Muscle layer of duodenum (tissue), 2 donors: Measurements from ENCODE around the gene RNF144A.

Experiments used
- H3K27ac ChIP-seq: one replicate; pipeline ENCODE4 v1.7.0; 2013; ENCODE audit warnings: mild to moderate bottlenecking, low read length
- H3K27me3 ChIP-seq: one replicate; pipeline ENCODE4 v1.7.0; 2013; ENCODE audit warnings: low read depth, mild to moderate bottlenecking, control low read depth, low read length
- H3K36me3 ChIP-seq, 2 donors: one replicate each; pipeline ENCODE4 v1.7.0; 2013; ENCODE audit warnings: low read length in 2 of 2, control low read depth in 1 of 2, mild to moderate bottlenecking in 1 of 2; ENCODE audit not compliant: insufficient read depth in 2 of 2, control insufficient read depth in 1 of 2
- H3K4me1 ChIP-seq, 2 donors: one replicate each; pipeline ENCODE4 v1.7.0; 2013; ENCODE audit warnings: low read length in 2 of 2, mild to moderate bottlenecking in 2 of 2, control low read depth in 1 of 2, moderate library complexity in 1 of 2; ENCODE audit not compliant: insufficient read depth in 2 of 2, control insufficient read depth in 1 of 2
- H3K4me3 ChIP-seq, 2 donors: one replicate each; pipeline ENCODE4 v1.7.0; 2013; ENCODE audit warnings: low read length in 2 of 2, low read depth in 1 of 2, mild to moderate bottlenecking in 1 of 2
- H3K9me3 ChIP-seq, 2 donors: one replicate each; pipeline ENCODE4 v1.7.0; 2013; ENCODE audit warnings: low read length in 2 of 2, control low read depth in 1 of 2, mild to moderate bottlenecking in 1 of 2; ENCODE audit not compliant: control insufficient read depth in 1 of 2
- donor health status: healthy.

RNF144A gene

GRCh38 chr2:7019191-7019590 is 102.0 kb downstream of the RNF144A start:
- Histone ChIP-seq H3K27me3 (no peaks in the 10 kb centered on the region), H3K4me3 (no peak overlapping the region), H3K4me1 (peaks cover 0 to 34% of the 10 kb centered on the region in 2 donors), H3K9me3 (no peaks in the 10 kb centered on the region), H3K27ac (no peak overlapping the region), H3K36me3 (no peaks in the 10 kb centered on the region)

GRCh38 chr2:7020059-7020458 is 102.8 kb downstream of the RNF144A start:
- Histone ChIP-seq H3K4me1 (peaks cover 0 to 28% of the 10 kb centered on the region in 2 donors), H3K27ac (no peak overlapping the region), H3K9me3 (no peaks in the 10 kb centered on the region), H3K27me3 (no peaks in the 10 kb centered on the region), H3K36me3 (no peaks in the 10 kb centered on the region), H3K4me3 (no peak overlapping the region)

GRCh38 chr2:7020468-7020867 is 103.3 kb downstream of the RNF144A start:
- no peaks in the 10 kb centered on the region for H3K9me3 ChIP-seq
- H3K4me1 ChIP-seq: peaks cover 0 to 24% of the 10 kb centered on the region in 2 donors
- H3K4me3 ChIP-seq: no peak overlapping the region

GRCh38 chr2:7020939-7021470 is 103.8 kb downstream of the RNF144A start:
- H3K4me1 ChIP-seq: peaks cover 0 to 18% of the 10 kb centered on the region in 2 donors
- no peak overlapping the region for H3K4me3 ChIP-seq
- no peaks in the 10 kb centered on the region for H3K36me3 ChIP-seq
- H3K27ac ChIP-seq: no peak overlapping the region
- H3K27me3 ChIP-seq: no peaks in the 10 kb centered on the region
- no peaks in the 10 kb centered on the region for H3K9me3 ChIP-seq

More at GRCh38 chr2:7020468-7020867, 103.3 kb downstream of the RNF144A start:
- Histone ChIP-seq H3K36me3 (no peaks in the 10 kb centered on the region), H3K27me3 (no peaks in the 10 kb centered on the region), H3K27ac (no peak overlapping the region)

GRCh38 chr2:7022492-7023385 is 105.5 kb downstream of the RNF144A start:
- H3K4me3 ChIP-seq: no peak overlapping the region
- no peaks in the 10 kb centered on the region for H3K36me3 ChIP-seq
- no peaks in the 10 kb centered on the region for H3K27me3 ChIP-seq
- H3K27ac ChIP-seq: no peak overlapping the region
- H3K9me3 ChIP-seq: no peaks in the 10 kb centered on the region
- H3K4me1 ChIP-seq: peaks cover 0 to 13% of the 10 kb centered on the region in 2 donors

GRCh38 chr2:7023542-7023941 is 106.3 kb downstream of the RNF144A start:
- no peaks in the 10 kb centered on the region for H3K36me3 ChIP-seq
- H3K27ac ChIP-seq: no peak overlapping the region
- H3K4me3 ChIP-seq: no peak overlapping the region
- H3K27me3 ChIP-seq: no peaks in the 10 kb centered on the region
- H3K9me3 ChIP-seq: no peaks in the 10 kb centered on the region
- H3K4me1 ChIP-seq: peaks cover 0 to 10% of the 10 kb centered on the region in 2 donors

- no peaks in the 10 kb centered on the region for H3K27me3 ChIP-seq
- no peaks in the 10 kb centered on the region for H3K36me3 ChIP-seq
- H3K27ac ChIP-seq: no peak overlapping the region
- H3K9me3 ChIP-seq: no peaks in the 10 kb centered on the region
- H3K4me3 ChIP-seq: no peak overlapping the region
- H3K4me1 ChIP-seq: peaks cover 0 to 5% of the 10 kb centered on the region in 2 donors
Measured at GRCh38 chr2:7024261-7024660, 107.0 kb downstream of the RNF144A start.

GRCh38 chr2:7025082-7025481 is 107.9 kb downstream of the RNF144A start:
- H3K4me1 ChIP-seq: peaks cover 0 to 5% of the 10 kb centered on the region in 2 donors
- no peak overlapping the region for H3K4me3 ChIP-seq
- H3K27me3 ChIP-seq: no peaks in the 10 kb centered on the region
- H3K27ac ChIP-seq: no peak overlapping the region
- H3K9me3 ChIP-seq: no peaks in the 10 kb centered on the region
- H3K36me3 ChIP-seq: no peaks in the 10 kb centered on the region

- Histone ChIP-seq H3K27ac (no peak overlapping the region), H3K27me3 (no peaks in the 10 kb centered on the region), H3K4me3 (no peak overlapping the region), H3K9me3 (no peaks in the 10 kb centered on the region), H3K36me3 (peaks cover 0 to 5% of the 10 kb centered on the region in 2 donors), H3K4me1 (peaks cover 0 to 5% of the 10 kb centered on the region in 2 donors)
Measured at GRCh38 chr2:7026742-7027141, 109.5 kb downstream of the RNF144A start.

GRCh38 chr2:7027411-7027810 is 110.2 kb downstream of the RNF144A start:
- no peaks in the 10 kb centered on the region for H3K27me3 ChIP-seq
- H3K4me1 ChIP-seq: peaks cover 0 to 5% of the 10 kb centered on the region in 2 donors
- H3K36me3 ChIP-seq: peaks cover 0 to 5% of the 10 kb centered on the region in 2 donors
- no peak overlapping the region for H3K27ac ChIP-seq
- no peaks in the 10 kb centered on the region for H3K9me3 ChIP-seq
- H3K4me3 ChIP-seq: no peak overlapping the region

- Histone ChIP-seq H3K9me3 (no peaks in the 10 kb centered on the region), H3K4me3 (no peak overlapping the region), H3K27ac (no peak overlapping the region), H3K36me3 (peaks cover 0 to 5% of the 10 kb centered on the region in 2 donors), H3K4me1 (peaks cover 0 to 5% of the 10 kb centered on the region in 2 donors), H3K27me3 (no peaks in the 10 kb centered on the region)
Measured at GRCh38 chr2:7027956-7028655, 110.9 kb downstream of the RNF144A start.
